Measurements from ENCODE around the gene ADAM10. TPM values are rescaled to one million over a fixed set of nuclear protein-coding genes. Genes with fewer than 3 reads are reported as not detected.

The ADAM10 gene
- total and polyA plus RNA-seq, 2 donors (not counting 1 experiment from before 2014, with no cell fraction given), result 18.8 to 138 TPM

DNA sequence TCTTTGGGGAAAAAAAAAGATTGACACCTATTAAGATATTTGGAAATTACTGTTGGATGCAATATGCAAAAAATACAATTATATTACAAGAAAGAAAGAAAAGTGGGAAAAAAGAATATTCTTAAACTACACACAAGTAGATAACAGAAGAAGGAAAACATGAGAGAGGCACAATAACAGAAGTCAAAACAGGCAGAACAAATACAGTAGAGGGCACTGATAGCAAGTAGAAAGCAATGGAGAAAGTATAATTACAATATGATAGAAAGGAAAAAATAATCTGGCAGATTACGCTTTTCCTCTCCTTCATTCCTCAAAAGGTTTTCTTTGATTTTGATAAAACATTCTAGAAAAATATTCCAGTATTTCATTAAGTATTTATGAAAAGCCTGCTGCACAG, 72.1 kb downstream of the ADAM10 start:
- no peak overlapping the region for H3K4me3 ChIP-seq (ENCODE audit: control extremely low read depth in 1 of 5, extremely low read depth in 1 of 5, insufficient read depth in 1 of 5, low read depth in 2 of 5, low read length in 4 of 5)
- POLR2A ChIA-PET, result no interaction called here
- Mint-ChIP-seq H3K27ac (no peak overlapping the region), H3K4me1 (peaks cover 4% of the 10 kb centered on the region), H3K9me3 (ENCODE audit: insufficient read depth) (no peaks in the 10 kb centered on the region), H3K27me3 (no peaks in the 10 kb centered on the region), H3K4me3 (no peak overlapping the region)
- DNase-seq (no peak), ATAC-seq (ENCODE audit: low read depth) (no peak)
- peaks cover 4% of the 10 kb centered on the region for H4K20me1 ChIP-seq (ENCODE audit: control insufficient read depth, insufficient read depth, low read length, poor library complexity, severe bottlenecking)
- CTCF ChIA-PET, result interaction anchor here (0.5 to 2.4 kb wide), 5 partner anchors 13 to 254 kb away, joined by 3 to 12 read pairs (median 3); partner anchors contain the start of gene MINDY2
- intact Hi-C loops (cut with micrococcal nuclease), result no loop called here
- no peak overlapping the region for H3K9ac ChIP-seq (ENCODE audit: low read length)
- peaks cover 0 to 10% of the 10 kb centered on the region in 2 experiments for H3K36me3 ChIP-seq (replicated peaks in 1 of 2; ENCODE audit: control extremely low read depth in 1 of 2, control insufficient read depth in 1 of 2, extremely low read depth in 1 of 2, insufficient read depth in 2 of 2, low read length in 1 of 2)
- no peak for TF ChIP-seq EZH2 (IDR thresholded peaks at IDR 0.05; ENCODE audit: borderline replicate concordance, insufficient read depth, low read depth, low read length, poor library complexity, severe bottlenecking)
- TF ChIP-seq, protein P1, sequence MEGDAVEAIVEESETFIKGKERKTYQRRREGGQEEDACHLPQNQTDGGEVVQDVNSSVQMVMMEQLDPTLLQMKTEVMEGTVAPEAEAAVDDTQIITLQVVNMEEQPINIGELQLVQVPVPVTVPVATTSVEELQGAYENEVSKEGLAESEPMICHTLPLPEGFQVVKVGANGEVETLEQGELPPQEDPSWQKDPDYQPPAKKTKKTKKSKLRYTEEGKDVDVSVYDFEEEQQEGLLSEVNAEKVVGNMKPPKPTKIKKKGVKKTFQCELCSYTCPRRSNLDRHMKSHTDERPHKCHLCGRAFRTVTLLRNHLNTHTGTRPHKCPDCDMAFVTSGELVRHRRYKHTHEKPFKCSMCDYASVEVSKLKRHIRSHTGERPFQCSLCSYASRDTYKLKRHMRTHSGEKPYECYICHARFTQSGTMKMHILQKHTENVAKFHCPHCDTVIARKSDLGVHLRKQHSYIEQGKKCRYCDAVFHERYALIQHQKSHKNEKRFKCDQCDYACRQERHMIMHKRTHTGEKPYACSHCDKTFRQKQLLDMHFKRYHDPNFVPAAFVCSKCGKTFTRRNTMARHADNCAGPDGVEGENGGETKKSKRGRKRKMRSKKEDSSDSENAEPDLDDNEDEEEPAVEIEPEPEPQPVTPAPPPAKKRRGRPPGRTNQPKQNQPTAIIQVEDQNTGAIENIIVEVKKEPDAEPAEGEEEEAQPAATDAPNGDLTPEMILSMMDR (IDR thresholded peaks at IDR 0.05), result peak; percentile 20
- no peaks in the 10 kb centered on the region for H3K27me3 ChIP-seq (replicated peaks in 1 of 4; ENCODE audit: control extremely low read depth in 1 of 4, control insufficient read depth in 3 of 4, insufficient read depth in 4 of 4, low read length in 3 of 4)
- no peaks in the 10 kb centered on the region for H3K4me1 ChIP-seq (ENCODE audit: control insufficient read depth in 2 of 2, insufficient read depth in 2 of 2, low read length in 2 of 2)
- peaks cover 26% of the 10 kb centered on the region for H3K79me2 ChIP-seq (ENCODE audit: control insufficient read depth, insufficient read depth, low read length)
- H3K27ac ChIP-seq (ENCODE audit: low read length in 2 of 2), result no peak overlapping the region
- WGBS (ENCODE audit: insufficient coverage), result no CpG with 5 or more reads among the region's 1 CpG
- H3K9me3 ChIP-seq (ENCODE audit: control extremely low read depth in 1 of 3, control insufficient read depth in 2 of 3, insufficient read depth in 1 of 3, low read length in 2 of 3), result no peaks in the 10 kb centered on the region
- no peak overlapping the region for H3K4me2 ChIP-seq (replicated peaks; ENCODE audit: low read depth, low read length, poor library complexity, severe bottlenecking)
- H2AFZ ChIP-seq (ENCODE audit: insufficient read depth, low read depth, low read length, poor library complexity, severe bottlenecking), result no peak overlapping the region

DNA sequence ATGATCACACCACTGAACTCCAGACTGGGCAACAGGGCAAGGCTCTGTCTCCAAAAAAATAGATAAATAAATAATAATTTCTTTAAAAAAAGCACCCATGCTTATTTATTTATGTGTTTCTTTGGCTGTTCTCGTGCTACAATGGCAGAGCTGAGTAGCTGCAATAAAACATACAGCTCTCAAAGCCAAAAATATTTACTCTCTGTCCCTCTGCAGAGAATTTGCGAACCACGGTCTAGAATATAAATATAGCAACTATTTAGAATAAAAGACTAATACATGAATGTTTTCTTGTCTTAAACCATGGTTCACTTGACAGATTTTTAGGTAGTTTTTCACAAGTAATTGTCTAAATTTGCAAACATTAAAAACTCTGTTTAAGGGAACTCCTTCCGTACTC, 72.7 kb downstream of the ADAM10 start:
- DNase-seq, result no peak
- H3K27me3 ChIP-seq (replicated peaks in 1 of 4; ENCODE audit: control extremely low read depth in 1 of 4, control insufficient read depth in 3 of 4, insufficient read depth in 4 of 4, low read length in 3 of 4), result no peaks in the 10 kb centered on the region
- no peak overlapping the region for H3K27ac Mint-ChIP-seq

More for the DNA sequence above, 72.7 kb downstream of the ADAM10 start:
- Histone ChIP-seq H3K4me2 (replicated peaks; ENCODE audit: low read depth, low read length, poor library complexity, severe bottlenecking) (no peak overlapping the region), H3K9me3 (ENCODE audit: control extremely low read depth in 1 of 3, control insufficient read depth in 2 of 3, insufficient read depth in 1 of 3, low read length in 2 of 3) (no peaks in the 10 kb centered on the region), H3K4me1 (ENCODE audit: control insufficient read depth in 2 of 2, insufficient read depth in 2 of 2, low read length in 2 of 2) (no peaks in the 10 kb centered on the region), H3K27ac (ENCODE audit: low read length in 2 of 2) (no peak overlapping the region), H3K9ac (ENCODE audit: low read length) (no peak overlapping the region), H3K4me3 (ENCODE audit: control extremely low read depth in 1 of 5, extremely low read depth in 1 of 5, insufficient read depth in 1 of 5, low read depth in 2 of 5, low read length in 4 of 5) (no peak overlapping the region), H3K79me2 (ENCODE audit: control insufficient read depth, insufficient read depth, low read length) (peaks cover 27% of the 10 kb centered on the region), H3K36me3 (replicated peaks in 1 of 2; ENCODE audit: control extremely low read depth in 1 of 2, control insufficient read depth in 1 of 2, extremely low read depth in 1 of 2, insufficient read depth in 2 of 2, low read length in 1 of 2) (peaks cover 0 to 12% of the 10 kb centered on the region in 2 experiments), H4K20me1 (ENCODE audit: control insufficient read depth, insufficient read depth, low read length, poor library complexity, severe bottlenecking) (no peaks in the 10 kb centered on the region), H2AFZ (ENCODE audit: insufficient read depth, low read depth, low read length, poor library complexity, severe bottlenecking) (no peak overlapping the region)
- ChIA-PET CTCF (interaction anchor here (1.8 to 2.4 kb wide), 2 partner anchors 15 to 94 kb away, joined by 3 to 12 read pairs; partner anchors contain the start of gene MINDY2), POLR2A (no interaction called here)
- no CpG with 5 or more reads among the region's 4 CpGs for WGBS (ENCODE audit: insufficient coverage)
- H3K4me3 Mint-ChIP-seq, result no peak overlapping the region
- no peaks in the 10 kb centered on the region for H3K9me3 Mint-ChIP-seq (ENCODE audit: insufficient read depth)
- intact Hi-C loops (cut with micrococcal nuclease), result no loop called here
- no peak for ATAC-seq (ENCODE audit: low read depth)
- no peak for TF ChIP-seq EZH2 (IDR thresholded peaks at IDR 0.05; ENCODE audit: borderline replicate concordance, insufficient read depth, low read depth, low read length, poor library complexity, severe bottlenecking)
- TF ChIP-seq, protein P1 (IDR thresholded peaks at IDR 0.05), result no peak
- H3K4me1 Mint-ChIP-seq, result peaks cover under 1% of the 10 kb centered on the region
- H3K27me3 Mint-ChIP-seq, result no peaks in the 10 kb centered on the region
